HepG2 (cell line): ENCODE measurements around the gene PIK3CG. TPM values are rescaled to one million over a fixed set of nuclear protein-coding genes. Genes with fewer than 3 reads are reported as not detected.

Experiments used
- ATAC-seq: fragments of 200-7000 bp; cut with Tn5 transposase; 3 replicates; pipeline ENCODE4 v1.9.1; 2020; ENCODE audit warnings: mild to moderate bottlenecking, moderate library complexity
- BruUV-seq: library from RNA; stranded (reverse); fragments of 400-500 nt; replicated peaks from 2 replicates; lab custom pipeline; 2021; lab: Mats Ljungman, UMichigan
- CTCF ChIA-PET: fragments of 300-600 bp; formaldehyde crosslinking; extraction: SDS; loops from one replicate; lab custom pipeline; 2021; ENCODE audit warnings: low total read pairs, inconsistent platforms, low intra/inter-chr PET ratio; lab: Yijun Ruan, JAX
- POLR2A ChIA-PET: fragments of 350-600 bp; sonication (Branson Sonifier 250); formaldehyde crosslinking; loops from one replicate; lab custom pipeline; 2020; ENCODE audit warnings: antibody characterized with exemption, inconsistent platforms; lab: Yijun Ruan, JAX
- DNase-seq: peaks from one replicate; pipeline ENCODE4 v3.0.0-alpha.2; 2015; ENCODE audit warnings: low spot score
- FAIRE-seq: peaks from 3 replicates; lab custom pipeline; 2011; peaks lifted over from hg19 to GRCh38; lab: Jason Lieb, UNC
- H2AFZ ChIP-seq: one replicate; pipeline ENCODE4 v1.6.1; 2011; ENCODE audit warnings: low read length, inconsistent platforms
- H3K27ac ChIP-seq: fragments of 300-600 bp; 3 replicates; pipeline ENCODE4 v1.8.0; 2011; ENCODE audit warnings: mixed run types, mild to moderate bottlenecking, mixed read lengths, low read length, inconsistent platforms; ENCODE audit not compliant: insufficient read depth; ENCODE audit errors: extremely low read length
- H3K27me3 ChIP-seq, 2 experiments: fragments of 200-600 bp in 1 of 2; 2 replicates in 1 of 2; 3 replicates in 1 of 2; pipeline versions ENCODE4 v1.6.0 to v1.8.0; 2011; ENCODE audit warnings: low read length in 2 of 2, mild to moderate bottlenecking in 2 of 2, moderate library complexity in 2 of 2, inconsistent platforms in 1 of 2; ENCODE audit not compliant: insufficient read depth in 2 of 2, control insufficient read depth in 1 of 2
- H3K36me3 ChIP-seq, 2 experiments: fragments of 200-600 bp in 1 of 2; replicated peaks in 1 of 2; 2 replicates in 1 of 2; 3 replicates in 1 of 2; pipeline versions ENCODE4 v1.5.1 to v1.8.0; 2011; ENCODE audit warnings: low read length in 2 of 2, inconsistent platforms in 1 of 2; ENCODE audit not compliant: insufficient read depth in 2 of 2, control insufficient read depth in 1 of 2
- H3K4me1 ChIP-seq: 2 replicates; pipeline ENCODE4 v1.5.1; 2012; ENCODE audit warnings: low read length, inconsistent platforms; ENCODE audit not compliant: insufficient read depth
- H3K4me2 ChIP-seq: 2 replicates; pipeline ENCODE4 v1.6.0; 2011; ENCODE audit warnings: low read depth, low read length, inconsistent platforms
- H3K4me3 ChIP-seq, 3 experiments: fragments of 200-600 bp in 1 of 3; sonication (generic), shearing (Covaris generic) in 1 of 3; replicated peaks in 1 of 3; 2 replicates each; pipeline ENCODE4 v1.5.1; 2011 to 2016; ENCODE audit warnings: low read length in 3 of 3, inconsistent platforms in 2 of 3, low read depth in 2 of 3, mild to moderate bottlenecking in 2 of 3, control low read depth in 1 of 3, mixed read lengths in 1 of 3; ENCODE audit not compliant: insufficient read depth in 1 of 3
- H3K79me2 ChIP-seq: one replicate; pipeline ENCODE4 v1.6.1; 2011; ENCODE audit warnings: low read length, inconsistent platforms; ENCODE audit not compliant: insufficient read depth
- H3K9ac ChIP-seq: 2 replicates; pipeline ENCODE4 v1.6.0; 2011; ENCODE audit warnings: mild to moderate bottlenecking, low read depth, low read length, inconsistent platforms; ENCODE audit not compliant: insufficient read depth
- H3K9me3 ChIP-seq: 2 replicates; pipeline ENCODE4 v1.5.1; 2012; ENCODE audit warnings: mild to moderate bottlenecking, low read length
- H4K20me1 ChIP-seq: 2 replicates; pipeline ENCODE4 v1.6.0; 2011; ENCODE audit warnings: inconsistent platforms, mild to moderate bottlenecking, low read length, moderate library complexity; ENCODE audit not compliant: insufficient read depth
- DDIT3 ChIP-seq: sonication (generic); formaldehyde crosslinking; IDR thresholded peaks from 2 replicates; pipeline ENCODE4 v1.4.0; 2020; ENCODE audit warnings: mild to moderate bottlenecking, missing genetic modification reagents
- HMG20B ChIP-seq: conservative IDR thresholded peaks from 2 replicates; pipeline ENCODE4 v1.6.1; 2016; ENCODE audit warnings: missing genetic modification reagents, missing compliant biosample characterization
- MED1 ChIP-seq: sonication (generic); formaldehyde crosslinking; IDR thresholded peaks from 2 replicates; pipeline ENCODE4 v1.4.0; 2020; ENCODE audit warnings: missing genetic modification reagents
- ZNF691 ChIP-seq: sonication (generic); formaldehyde crosslinking; IDR thresholded peaks from 2 replicates; pipeline ENCODE4 v1.4.0; 2020; ENCODE audit warnings: missing genetic modification reagents, low read depth, mild to moderate bottlenecking, borderline replicate concordance
- WGBS: methylation state at CpG from one replicate; pipeline ENCODE4 v1.1.6; 2017; ENCODE audit warnings: low lambda C conversion rate; 5-methylcytosine and 5-hydroxymethylcytosine counted together
- in situ Hi-C: cut with HindIII; loops from 2 replicates; pipeline ENCODE4 v1.10.0; 2017; ENCODE audit warnings: low pct_unique_long_range_greater_than_20kb; ENCODE audit not compliant: extremely low pct_ligation_motif_present
- intact Hi-C: fragments of 100-400 bp; cut with micrococcal nuclease; formaldehyde crosslinking; loops from one replicate; pipeline ENCODE4 v1.10.0; 2022; ENCODE audit not compliant: unreplicated experiment
- polyA plus RNA-seq, 8 experiments: library from polyadenylated mRNA; depleted of rRNA in 3 of 8; stranded (reverse) in 7 of 8; unstranded in 1 of 8; fragments of >200 nt; fragmentation: Illumina TruSeq in 4 of 8; extraction: Trizol in 4 of 8; gene quantifications; 2 replicates each; pipeline versions ENCODE4 v1.2.1 to v1.2.3, GENCODE V29; 2011 to 2016; ENCODE audit warnings: low read depth in 4 of 8, missing spikeins in 1 of 8, mixed read lengths in 1 of 8; ENCODE audit not compliant: insufficient read depth in 1 of 8
- total RNA-seq, 5 experiments: library from RNA; depleted of rRNA; stranded (reverse); fragments of >200 nt; fragmentation: Illumina TruSeq; extraction: Trizol; gene quantifications; 2 replicates each; pipeline ENCODE4 v1.2.3, GENCODE V29; 2016; ENCODE audit warnings: low read depth in 1 of 5
- TF ChIP-seq, protein P1 (sequence below), 2 experiments: sonication (generic) in 1 of 2; formaldehyde crosslinking in 1 of 2; IDR thresholded peaks; 2 replicates each; pipeline versions ENCODE4 v1.4.0 to v1.6.1; 2016 to 2020; ENCODE audit warnings: borderline replicate concordance in 1 of 2, low read depth in 1 of 2, mild to moderate bottlenecking in 1 of 2, missing genetic modification reagents in 1 of 2

PIK3CG gene
- total and polyA plus RNA-seq, 2 of the 13 experiments (the other 11 are each of a cell fraction or from before 2014, with no cell fraction given) = not detected

DNA sequence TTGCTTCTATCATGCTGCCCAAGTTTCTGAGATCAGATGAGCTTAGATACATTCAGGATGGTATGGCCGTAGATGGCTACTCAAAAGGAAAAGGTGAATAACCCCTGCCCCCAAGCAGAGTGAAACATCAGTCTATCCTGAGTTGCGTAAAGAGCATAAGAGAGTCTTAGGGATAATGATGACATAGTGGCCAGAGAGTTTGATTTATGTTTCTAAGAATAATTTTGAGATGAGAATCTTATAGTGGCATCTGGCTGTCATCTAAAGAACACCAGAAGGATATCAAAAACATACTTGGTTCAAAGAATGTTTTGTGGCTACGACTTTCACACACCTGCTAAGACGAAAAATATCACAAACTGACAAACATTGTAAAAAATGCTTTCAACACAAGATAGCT is 20.6 kb downstream of the PIK3CG start:
- CTCF ChIA-PET = no interaction called here

More for the DNA sequence above, 20.6 kb downstream of the PIK3CG start:
- no peak for ATAC-seq
- 2% methylated on average over 4 of the region's 4 CpGs for WGBS
- TF ChIP-seq ZNF691 (CRISPR knock-in tag) (no peak), MED1 (CRISPR knock-in tag) (no peak), DDIT3 (CRISPR knock-in tag) (no peak), HMG20B (CRISPR knock-in tag) (no peak)
- TF ChIP-seq, protein P1, sequence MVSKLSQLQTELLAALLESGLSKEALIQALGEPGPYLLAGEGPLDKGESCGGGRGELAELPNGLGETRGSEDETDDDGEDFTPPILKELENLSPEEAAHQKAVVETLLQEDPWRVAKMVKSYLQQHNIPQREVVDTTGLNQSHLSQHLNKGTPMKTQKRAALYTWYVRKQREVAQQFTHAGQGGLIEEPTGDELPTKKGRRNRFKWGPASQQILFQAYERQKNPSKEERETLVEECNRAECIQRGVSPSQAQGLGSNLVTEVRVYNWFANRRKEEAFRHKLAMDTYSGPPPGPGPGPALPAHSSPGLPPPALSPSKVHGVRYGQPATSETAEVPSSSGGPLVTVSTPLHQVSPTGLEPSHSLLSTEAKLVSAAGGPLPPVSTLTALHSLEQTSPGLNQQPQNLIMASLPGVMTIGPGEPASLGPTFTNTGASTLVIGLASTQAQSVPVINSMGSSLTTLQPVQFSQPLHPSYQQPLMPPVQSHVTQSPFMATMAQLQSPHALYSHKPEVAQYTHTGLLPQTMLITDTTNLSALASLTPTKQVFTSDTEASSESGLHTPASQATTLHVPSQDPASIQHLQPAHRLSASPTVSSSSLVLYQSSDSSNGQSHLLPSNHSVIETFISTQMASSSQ (IDR thresholded peaks at IDR 0.05; ENCODE audit: low read depth) = no peak
- TF ChIP-seq, protein P1 (CRISPR knock-in tag; IDR thresholded peaks at IDR 0.05; ENCODE audit: borderline replicate concordance) = no peak
- TF ChIP-seq, all 625 proteins: peak for 0
- Histone ChIP-seq H3K4me2 (no peak overlapping the region), H3K27me3 (peaks cover 0 to 1% of the 10 kb centered on the region in 2 experiments; a peak in 1 of 5 replicates), H3K9me3 (no peaks in the 10 kb centered on the region), H3K36me3 (no peaks in the 10 kb centered on the region), H3K9ac (no peak overlapping the region), H3K79me2 (no peaks in the 10 kb centered on the region), H3K4me1 (no peaks in the 10 kb centered on the region), H4K20me1 (no peaks in the 10 kb centered on the region), H3K27ac (no peak overlapping the region), H2AFZ (no peak overlapping the region), H3K4me3 (no peak overlapping the region)
- no peak for FAIRE-seq
- BruUV-seq = no TSS peak
- DNase-seq = no peak
- POLR2A ChIA-PET = no interaction called here
- in situ Hi-C loops = no loop called here
- intact Hi-C loops = no loop called here
